ENCODE data around the gene ESR1.

DNA sequence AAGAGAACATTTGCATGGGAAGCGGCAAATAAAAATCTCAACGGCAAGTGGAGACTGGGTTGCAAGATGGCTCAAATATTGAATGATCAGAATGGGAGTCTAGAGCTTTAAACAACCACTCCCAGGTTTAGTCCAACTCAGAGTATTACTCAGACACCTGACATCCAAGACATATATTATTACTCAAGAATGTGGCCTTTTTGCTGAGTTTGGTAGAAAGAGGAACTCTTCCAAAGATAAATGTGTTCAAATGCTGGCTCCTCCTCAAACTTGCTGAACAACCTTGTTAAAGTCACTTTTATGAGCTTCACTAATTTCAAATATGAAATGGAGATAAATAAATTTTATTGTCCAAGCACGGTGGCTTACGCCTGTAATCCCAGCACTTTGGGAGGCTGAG lies 77.8 kb downstream of the ESR1 start:
- no peak for TF ChIP-seq CTCF (IDR thresholded peaks at IDR 0.05)
- no peak for TF ChIP-seq POLR2A (IDR thresholded peaks at IDR 0.05)

Measured in uterus (tissue), 2 donors.